Caki2 (cell line): ENCODE data around the gene MAST4. TPM values are rescaled to one million over a fixed set of nuclear protein-coding genes. Genes with fewer than 3 reads are reported as not detected.

Experiments used
- DNase-seq: peaks from one replicate; pipeline ENCODE4 v3.0.0-alpha.2; 2015; ENCODE audit warnings: low read depth
- in situ Hi-C: cut with HindIII; loops from 2 replicates; pipeline ENCODE4 v1.10.0; 2016; ENCODE audit warnings: low sequenced_read_pairs, low pct_unique_long_range_greater_than_20kb, mixed read lengths
- total RNA-seq: library from RNA; depleted of rRNA; stranded (reverse); fragments of >200 nt; shearing (Covaris generic); gene quantifications from 2 replicates; pipeline ENCODE4 v1.2.3, GENCODE V29; 2014; ENCODE audit warnings: low replicate concordance

Gene MAST4
- total RNA-seq, 1 experiment from 2014 or later: not detected

DNA sequence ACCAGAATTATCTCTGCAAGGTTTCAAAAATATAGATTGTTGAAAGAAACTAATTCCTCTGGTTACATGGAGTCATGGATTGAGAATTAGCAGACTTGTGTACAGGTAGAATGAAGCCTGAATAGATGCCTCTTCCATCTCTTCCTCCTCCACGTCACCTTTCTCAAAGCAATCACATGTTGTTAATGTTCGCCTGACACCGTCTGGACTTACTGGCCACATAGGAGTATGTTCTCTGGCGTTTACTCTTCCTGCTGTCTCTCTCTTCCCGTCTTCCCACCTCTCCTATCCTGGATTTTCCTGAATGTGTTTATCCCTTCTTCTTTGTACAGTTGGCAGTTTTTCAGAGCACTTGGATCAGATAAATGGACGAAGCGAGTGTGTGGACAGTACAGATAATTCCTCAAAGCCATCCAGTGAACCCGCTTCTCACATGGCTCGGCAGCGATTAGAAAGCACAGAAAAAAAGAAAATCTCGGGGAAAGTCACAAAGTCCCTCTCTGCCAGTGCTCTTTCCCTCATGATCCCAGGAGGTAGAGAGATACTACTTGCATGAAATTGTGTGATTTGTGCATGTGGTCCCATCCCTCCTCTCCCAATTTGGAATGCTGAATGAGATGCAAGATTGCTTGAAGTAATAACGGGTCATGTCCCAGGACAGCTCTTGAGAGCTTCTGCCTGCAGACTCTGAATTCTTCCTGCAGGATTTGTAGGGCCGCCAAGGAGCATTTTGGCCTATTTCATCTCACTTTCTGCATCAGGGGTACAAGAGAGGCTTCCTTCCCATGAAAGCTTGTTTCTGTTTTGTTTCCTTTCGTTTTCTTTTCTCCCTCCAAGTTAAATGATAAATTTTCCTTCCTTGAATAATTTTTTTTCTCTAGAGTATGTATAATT, 553.1 kb downstream of the MAST4 start:
- DNase-seq: no peak
- in situ Hi-C loops: no loop called here

DNA sequence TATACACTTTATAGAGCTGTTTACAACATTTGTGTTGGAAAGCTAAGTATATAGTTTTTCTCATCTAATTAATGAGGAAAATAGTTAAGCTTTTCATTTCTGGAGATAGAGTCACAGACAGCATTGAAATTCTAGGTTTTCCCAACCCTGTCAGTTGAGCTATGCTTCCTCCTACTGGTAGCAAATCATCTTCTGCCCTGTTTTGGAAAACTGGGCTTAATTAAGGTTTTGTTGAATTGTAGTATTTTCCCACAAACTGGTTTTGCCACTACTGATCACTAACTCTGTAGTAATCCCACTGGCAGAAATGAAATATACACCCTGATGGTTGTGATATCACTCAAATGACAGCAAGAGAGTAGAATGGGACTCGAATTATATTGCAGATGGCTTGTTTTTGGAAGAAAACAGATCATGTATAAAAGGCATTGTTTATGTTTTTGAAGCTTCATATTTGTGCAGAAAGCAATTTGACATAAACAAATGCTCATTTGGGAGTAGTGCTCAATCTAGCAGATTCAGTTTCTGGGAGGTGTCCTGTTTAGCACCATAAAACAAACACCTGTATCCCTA, 553.8 kb downstream of the MAST4 start:
- in situ Hi-C loops: no loop called here
- no peak for DNase-seq

DNA sequence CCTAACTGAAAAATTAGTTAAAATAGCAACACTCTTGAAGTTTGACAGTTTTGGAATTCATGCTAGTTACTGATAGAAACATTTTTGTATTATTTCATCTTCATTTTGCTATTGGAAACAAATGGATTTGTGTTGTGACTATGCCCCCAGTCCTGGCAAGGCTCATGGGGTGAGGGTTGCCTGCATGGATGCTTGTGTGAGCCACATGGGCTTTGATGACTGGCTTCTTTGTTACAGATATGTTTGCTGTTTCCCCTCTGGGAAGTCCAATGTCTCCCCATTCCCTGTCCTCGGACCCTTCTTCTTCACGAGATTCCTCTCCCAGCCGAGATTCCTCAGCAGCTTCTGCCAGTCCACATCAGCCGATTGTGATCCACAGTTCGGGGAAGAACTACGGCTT, 556.2 kb downstream of the MAST4 start:
- DNase-seq: no peak
- in situ Hi-C loops: no loop called here

DNA sequence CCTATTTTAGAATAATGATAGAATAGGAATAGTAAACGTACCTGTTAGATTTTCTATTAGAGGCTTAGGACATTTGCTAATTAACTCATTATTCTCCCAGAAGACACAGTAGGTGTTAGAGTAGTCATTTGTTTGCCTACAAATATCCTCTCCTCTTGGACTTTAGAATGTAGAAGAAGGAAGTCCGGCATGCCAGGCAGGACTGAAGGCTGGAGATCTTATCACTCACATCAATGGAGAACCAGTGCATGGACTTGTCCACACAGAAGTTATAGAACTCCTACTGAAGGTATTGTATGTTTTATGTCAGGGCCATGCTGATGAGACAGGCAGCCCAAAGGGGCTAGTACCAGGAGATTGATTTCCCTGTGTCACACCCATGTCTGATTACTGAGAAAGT, 557.1 kb downstream of the MAST4 start:
- in situ Hi-C loops: no loop called here
- DNase-seq: no peak

DNA sequence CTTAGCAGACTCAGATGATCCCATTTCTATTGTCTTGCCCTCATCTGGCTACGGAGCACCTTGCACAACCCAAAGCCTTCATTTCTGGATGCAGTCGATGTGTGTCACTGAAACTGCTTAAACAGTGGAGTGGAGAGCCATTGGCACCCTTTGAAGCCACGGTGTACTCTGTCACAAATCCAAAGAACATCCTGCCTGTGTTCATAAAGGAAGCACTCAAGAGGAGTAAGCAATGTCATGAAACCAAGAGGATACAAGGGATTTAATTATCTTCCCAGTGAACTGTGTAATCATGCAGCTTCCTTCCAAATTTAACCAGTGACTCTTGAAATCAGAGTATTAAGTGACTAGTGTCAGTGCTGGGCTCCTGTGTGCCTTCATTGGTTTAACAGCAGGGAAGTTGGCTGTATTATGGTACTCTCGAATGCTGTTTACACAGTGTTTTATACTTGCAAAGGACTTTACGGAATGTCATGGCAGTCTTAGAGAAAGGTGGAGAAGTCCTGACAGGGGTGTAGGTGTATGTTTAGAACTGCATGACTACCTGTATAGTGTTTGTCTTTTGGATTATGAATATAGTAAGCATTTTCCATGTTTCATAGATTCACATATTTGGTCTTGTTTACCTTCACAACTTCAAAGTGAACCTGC, 558.5 kb downstream of the MAST4 start:
- no peak for DNase-seq
- in situ Hi-C loops: no loop called here

DNA sequence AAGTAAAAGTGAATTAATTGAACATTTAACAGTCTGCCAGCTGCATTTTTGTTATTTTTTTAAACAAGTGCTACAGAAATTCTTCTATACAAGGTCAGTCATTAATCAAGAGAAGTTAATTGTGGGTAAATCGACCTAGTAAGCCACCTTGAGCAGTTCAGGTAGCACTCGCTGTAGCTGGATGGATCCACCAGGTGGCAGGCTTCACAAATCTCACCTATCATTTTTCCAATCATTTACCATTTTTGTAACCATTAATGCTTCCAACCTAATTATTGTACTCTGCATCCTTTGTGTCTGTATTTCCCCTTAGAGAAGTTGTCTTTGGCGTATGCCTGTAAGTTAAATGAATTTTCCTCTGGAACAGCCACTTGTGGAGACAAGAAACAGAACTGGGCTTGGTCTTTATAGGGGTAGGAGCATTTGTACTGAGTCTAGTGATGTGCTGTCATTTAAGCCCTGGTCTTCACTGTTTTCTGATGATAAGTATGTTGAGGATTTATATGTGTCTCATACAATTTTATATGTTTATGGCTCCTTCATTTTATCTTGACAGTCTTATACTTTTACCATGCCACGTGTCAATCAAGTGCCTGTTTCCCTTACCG, 560.9 kb downstream of the MAST4 start:
- DNase-seq: peak; percentile 20
- in situ Hi-C loops: no loop called here

DNA sequence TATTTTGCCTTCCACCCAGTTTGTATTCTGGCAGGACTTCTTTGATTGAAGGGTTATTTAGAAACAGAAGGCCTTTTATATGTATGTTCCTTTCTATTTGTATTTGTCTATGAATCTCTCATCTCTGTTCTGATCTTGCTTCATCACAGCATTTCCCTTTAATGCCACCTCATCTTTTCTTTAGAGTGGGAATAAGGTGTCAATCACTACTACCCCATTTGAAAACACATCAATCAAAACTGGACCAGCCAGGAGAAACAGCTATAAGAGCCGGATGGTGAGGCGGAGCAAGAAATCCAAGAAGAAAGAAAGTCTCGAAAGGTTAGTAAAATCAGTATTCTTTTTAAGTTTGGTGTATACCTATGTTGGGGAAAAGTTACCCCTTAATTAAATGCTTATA, 564.1 kb downstream of the MAST4 start:
- DNase-seq: no peak
- in situ Hi-C loops: no loop called here

DNA sequence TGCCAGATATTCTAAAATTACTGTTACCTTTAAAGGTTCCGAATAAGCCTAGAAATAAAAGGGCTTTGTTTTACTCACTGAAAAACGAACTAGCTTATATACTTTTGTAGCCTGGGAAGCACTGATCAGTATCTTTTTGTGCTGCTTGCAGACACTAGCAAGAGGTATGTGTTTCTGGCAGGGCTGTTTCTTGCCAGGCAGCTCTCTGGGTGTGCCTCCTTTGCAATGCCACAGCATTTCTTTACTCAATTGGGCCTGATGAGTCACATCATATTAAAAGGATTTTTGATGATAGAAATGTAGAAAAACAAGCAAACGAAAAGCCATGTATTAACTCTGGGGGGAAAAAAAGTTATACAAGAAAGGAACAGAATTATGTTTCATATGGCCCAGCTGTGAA, 564.8 kb downstream of the MAST4 start:
- in situ Hi-C loops: no loop called here
- DNase-seq: no peak

DNA sequence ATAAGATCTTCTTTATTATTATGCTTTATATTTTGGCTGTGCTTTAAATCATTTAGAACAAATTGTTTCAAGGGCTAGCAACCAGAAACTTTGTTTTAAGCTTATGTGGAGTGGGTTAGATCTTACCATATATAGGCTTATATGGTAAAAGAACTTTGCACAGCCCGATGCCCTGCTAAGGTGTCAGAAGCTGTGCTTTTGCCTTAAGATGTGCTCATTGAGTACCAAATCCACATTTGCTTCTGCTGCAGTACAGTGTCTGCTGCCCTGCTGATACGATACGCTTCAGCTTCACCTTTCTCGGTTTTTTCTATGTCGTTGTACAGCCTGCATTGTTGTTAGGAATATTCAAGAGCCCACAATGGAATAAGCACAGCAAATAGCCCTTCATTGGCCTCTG, 565.6 kb downstream of the MAST4 start:
- in situ Hi-C loops: no loop called here
- DNase-seq: no peak

DNA sequence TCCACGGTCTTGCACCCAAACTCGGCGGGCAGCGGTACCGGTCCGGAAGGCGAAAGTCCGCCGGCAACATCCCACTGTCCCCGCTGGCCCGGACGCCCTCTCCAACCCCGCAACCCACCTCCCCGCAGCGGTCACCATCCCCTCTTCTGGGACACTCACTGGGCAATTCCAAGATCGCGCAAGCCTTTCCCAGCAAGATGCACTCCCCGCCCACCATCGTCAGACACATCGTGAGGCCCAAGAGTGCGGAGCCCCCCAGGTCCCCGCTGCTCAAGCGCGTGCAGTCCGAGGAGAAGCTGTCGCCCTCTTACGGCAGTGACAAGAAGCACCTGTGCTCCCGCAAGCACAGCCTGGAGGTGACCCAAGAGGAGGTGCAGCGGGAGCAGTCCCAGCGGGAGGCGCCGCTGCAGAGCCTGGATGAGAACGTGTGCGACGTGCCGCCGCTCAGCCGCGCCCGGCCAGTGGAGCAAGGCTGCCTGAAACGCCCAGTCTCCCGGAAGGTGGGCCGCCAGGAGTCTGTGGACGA, 567.1 kb downstream of the MAST4 start:
- in situ Hi-C loops: no loop called here
- DNase-seq: no peak

DNA sequence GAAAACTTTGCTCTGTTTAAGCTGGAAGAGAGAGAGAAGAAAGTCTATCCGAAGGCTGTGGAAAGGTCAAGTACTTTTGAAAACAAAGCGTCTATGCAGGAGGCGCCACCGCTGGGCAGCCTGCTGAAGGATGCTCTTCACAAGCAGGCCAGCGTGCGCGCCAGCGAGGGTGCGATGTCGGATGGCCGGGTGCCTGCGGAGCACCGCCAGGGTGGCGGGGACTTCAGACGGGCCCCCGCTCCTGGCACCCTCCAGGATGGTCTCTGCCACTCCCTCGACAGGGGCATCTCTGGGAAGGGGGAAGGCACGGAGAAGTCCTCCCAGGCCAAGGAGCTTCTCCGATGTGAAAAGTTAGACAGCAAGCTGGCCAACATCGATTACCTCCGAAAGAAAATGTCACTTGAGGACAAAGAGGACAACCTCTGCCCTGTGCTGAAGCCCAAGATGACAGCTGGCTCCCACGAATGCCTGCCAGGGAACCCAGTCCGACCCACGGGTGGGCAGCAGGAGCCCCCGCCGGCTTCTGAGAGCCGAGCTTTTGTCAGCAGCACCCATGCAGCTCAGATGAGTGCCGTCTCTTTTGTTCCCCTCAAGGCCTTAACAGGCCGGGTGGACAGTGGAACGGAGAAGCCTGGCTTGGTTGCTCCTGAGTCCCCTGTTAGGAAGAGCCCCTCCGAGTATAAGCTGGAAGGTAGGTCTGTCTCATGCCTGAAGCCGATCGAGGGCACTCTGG, 567.8 kb downstream of the MAST4 start:
- DNase-seq: no peak
- in situ Hi-C loops: no loop called here

DNA sequence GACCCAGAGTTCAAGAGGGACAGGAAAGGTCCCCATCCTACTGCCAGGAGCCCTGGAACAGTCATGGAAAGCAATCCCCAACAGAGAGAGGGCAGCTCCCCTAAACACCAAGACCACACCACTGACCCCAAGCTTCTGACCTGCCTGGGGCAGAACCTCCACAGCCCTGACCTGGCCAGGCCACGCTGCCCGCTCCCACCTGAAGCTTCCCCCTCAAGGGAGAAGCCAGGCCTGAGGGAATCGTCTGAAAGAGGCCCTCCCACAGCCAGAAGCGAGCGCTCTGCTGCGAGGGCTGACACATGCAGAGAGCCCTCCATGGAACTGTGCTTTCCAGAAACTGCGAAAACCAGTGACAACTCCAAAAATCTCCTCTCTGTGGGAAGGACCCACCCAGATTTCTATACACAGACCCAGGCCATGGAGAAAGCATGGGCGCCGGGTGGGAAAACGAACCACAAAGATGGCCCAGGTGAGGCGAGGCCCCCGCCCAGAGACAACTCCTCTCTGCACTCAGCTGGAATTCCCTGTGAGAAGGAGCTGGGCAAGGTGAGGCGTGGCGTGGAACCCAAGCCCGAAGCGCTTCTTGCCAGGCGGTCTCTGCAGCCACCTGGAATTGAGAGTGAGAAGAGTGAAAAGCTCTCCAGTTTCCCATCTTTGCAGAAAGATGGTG, 568.8 kb downstream of the MAST4 start:
- in situ Hi-C loops: no loop called here
- DNase-seq: no peak

DNA sequence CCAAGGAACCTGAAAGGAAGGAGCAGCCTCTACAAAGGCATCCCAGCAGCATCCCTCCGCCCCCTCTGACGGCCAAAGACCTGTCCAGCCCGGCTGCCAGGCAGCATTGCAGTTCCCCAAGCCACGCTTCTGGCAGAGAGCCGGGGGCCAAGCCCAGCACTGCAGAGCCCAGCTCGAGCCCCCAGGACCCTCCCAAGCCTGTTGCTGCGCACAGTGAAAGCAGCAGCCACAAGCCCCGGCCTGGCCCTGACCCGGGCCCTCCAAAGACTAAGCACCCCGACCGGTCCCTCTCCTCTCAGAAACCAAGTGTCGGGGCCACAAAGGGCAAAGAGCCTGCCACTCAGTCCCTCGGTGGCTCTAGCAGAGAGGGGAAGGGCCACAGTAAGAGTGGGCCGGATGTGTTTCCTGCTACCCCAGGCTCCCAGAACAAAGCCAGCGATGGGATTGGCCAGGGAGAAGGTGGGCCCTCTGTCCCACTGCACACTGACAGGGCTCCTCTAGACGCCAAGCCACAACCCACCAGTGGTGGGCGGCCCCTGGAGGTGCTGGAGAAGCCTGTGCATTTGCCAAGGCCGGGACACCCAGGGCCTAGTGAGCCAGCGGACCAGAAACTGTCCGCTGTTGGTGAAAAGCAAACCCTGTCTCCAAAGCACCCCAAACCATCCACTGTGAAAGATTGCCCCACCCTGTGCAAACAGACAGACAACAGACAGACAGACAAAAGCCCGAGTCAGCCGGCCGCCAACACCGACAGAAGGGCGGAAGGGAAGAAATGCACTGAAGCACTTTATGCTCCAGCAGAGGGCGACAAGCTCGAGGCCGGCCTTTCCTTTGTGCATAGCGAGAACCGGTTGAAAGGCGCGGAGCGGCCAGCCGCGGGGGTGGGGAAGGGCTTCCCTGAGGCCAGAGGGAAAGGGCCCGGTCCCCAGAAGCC, 569.6 kb downstream of the MAST4 start:
- in situ Hi-C loops: no loop called here
- DNase-seq: no peak

DNA sequence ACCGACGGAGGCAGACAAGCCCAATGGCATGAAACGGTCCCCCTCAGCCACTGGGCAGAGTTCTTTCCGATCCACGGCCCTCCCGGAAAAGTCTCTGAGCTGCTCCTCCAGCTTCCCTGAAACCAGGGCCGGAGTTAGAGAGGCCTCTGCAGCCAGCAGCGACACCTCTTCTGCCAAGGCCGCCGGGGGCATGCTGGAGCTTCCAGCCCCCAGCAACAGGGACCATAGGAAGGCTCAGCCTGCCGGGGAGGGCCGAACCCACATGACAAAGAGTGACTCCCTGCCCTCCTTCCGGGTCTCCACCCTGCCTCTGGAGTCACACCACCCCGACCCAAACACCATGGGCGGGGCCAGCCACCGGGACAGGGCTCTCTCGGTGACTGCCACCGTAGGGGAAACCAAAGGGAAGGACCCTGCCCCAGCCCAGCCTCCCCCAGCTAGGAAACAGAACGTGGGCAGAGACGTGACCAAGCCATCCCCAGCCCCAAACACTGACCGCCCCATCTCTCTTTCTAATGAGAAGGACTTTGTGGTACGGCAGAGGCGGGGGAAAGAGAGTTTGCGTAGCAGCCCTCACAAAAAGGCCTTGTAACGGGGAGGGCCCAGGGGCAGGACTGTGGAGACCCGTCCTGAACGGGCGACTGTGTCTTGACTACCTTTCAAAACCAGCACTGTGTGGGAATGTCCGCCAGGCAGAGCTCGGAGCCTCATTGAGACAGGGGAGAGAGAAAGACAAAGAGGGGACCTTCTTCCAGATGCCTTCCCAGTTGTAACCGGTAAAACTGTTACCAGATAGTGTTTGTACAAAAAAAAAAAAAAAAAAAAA, 570.5 kb downstream of the MAST4 start:
- no peak for DNase-seq
- in situ Hi-C loops: no loop called here

DNA sequence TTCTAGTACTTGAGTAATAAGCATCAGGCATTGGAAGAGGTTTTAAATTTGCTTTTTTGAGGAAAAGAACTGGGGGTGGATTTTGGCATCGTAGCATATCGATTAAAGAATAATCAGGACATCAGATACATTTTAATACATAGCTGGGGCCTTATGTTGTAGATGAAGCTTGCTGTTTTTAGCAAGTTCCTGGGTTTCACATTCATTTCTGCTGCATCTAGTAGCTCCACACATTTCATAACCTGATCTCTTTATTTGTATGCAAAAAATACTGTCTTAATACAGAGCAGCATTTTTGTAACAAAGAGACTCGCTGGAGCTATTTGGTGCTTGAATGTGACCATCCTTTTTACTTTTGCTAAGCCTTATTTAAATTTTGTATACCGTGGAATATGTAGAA, 571.9 kb downstream of the MAST4 start:
- DNase-seq: no peak
- in situ Hi-C loops: no loop called here

DNA sequence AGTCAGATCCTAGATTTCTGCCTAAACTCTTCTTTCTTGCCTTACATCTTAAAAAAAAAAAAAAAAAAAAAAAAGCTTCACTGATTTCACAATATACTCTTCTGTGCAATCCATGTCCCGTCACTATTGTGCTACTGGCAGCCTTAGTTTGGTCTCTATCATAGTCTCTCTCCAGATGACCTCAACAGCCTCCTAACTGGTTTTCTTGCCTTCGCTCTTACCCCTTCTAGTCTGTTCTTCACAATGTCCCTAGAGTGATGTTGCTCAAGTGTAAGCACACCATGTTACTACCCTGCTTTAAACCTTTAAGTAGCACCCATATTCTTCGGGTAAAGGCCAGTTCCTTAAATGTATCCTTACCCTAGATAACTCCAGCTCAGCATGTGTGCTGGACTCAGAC, 574.6 kb downstream of the MAST4 start:
- no peak for DNase-seq
- in situ Hi-C loops: no loop called here
